B cell (primary cell): ENCODE data around the gene CAMTA1. TPM values are rescaled to one million over a fixed set of nuclear protein-coding genes. Genes with fewer than 3 reads are reported as not detected.

Experiments used
- ATAC-seq: fragments of 200-7000 bp; cut with Tn5 transposase; one replicate; pipeline ENCODE4 v1.10.0; 2021; ENCODE audit warnings: low read depth, mild to moderate bottlenecking, moderate number of reproducible peaks, moderate library complexity
- CTCF ChIA-PET: fragments of 350-600 bp; sonication (Branson Sonifier 250); formaldehyde crosslinking; loops from one replicate; lab custom pipeline; 2021; ENCODE audit warnings: antibody characterized with exemption, inconsistent platforms; lab: Charles Lee
- POLR2A ChIA-PET: fragments of 350-600 bp; sonication (Branson Sonifier 250); formaldehyde crosslinking; loops from one replicate; lab custom pipeline; 2021; ENCODE audit warnings: antibody characterized with exemption; lab: Charles Lee
- DNase-seq: peaks from one replicate; pipeline ENCODE4 v3.0.0; 2013
- H2AFZ ChIP-seq: 2 replicates; pipeline ENCODE4 v1.6.1; 2012; ENCODE audit warnings: mild to moderate bottlenecking, low read depth, low read length; ENCODE audit not compliant: insufficient read depth, poor library complexity, severe bottlenecking
- H3K27ac ChIP-seq, 2 donors: 1 replicate in 1 of 2; 2 replicates in 1 of 2; pipeline ENCODE4 v1.5.1; 2012 to 2013; ENCODE audit warnings: low read length in 2 of 2, mild to moderate bottlenecking in 2 of 2, moderate library complexity in 1 of 2
- H3K27me3 ChIP-seq, 4 experiments: fragments of 200-600 bp in 1 of 4; sonication (generic) in 1 of 4; replicated peaks in 1 of 4; 1 replicate in 2 of 4; 2 replicates in 2 of 4; pipeline versions ENCODE4 v1.6.1 to v1.7.0; 2013 to 2016; ENCODE audit warnings: low read length in 3 of 4, mild to moderate bottlenecking in 2 of 4, mixed read lengths in 1 of 4, moderate library complexity in 1 of 4; ENCODE audit not compliant: insufficient read depth in 4 of 4, control insufficient read depth in 3 of 4; ENCODE audit errors: control extremely low read depth in 1 of 4
- H3K36me3 ChIP-seq, 2 experiments: replicated peaks in 1 of 2; 1 replicate in 1 of 2; 2 replicates in 1 of 2; pipeline versions ENCODE4 v1.6.1 to v1.7.1; 2013; ENCODE audit warnings: low read length in 1 of 2; ENCODE audit not compliant: insufficient read depth in 2 of 2, control insufficient read depth in 1 of 2; ENCODE audit errors: control extremely low read depth in 1 of 2, extremely low read depth in 1 of 2
- H3K4me1 ChIP-seq, 2 donors: fragments of 200-600 bp in 1 of 2; sonication (generic) in 1 of 2; 1 replicate in 1 of 2; 2 replicates in 1 of 2; pipeline versions ENCODE4 v1.5.1 to v1.6.1; 2013 to 2017; ENCODE audit warnings: low read length in 2 of 2; ENCODE audit not compliant: control insufficient read depth in 2 of 2, insufficient read depth in 2 of 2
- H3K4me2 ChIP-seq: replicated peaks from 2 replicates; pipeline ENCODE3; 2012; ENCODE audit warnings: mild to moderate bottlenecking, low read depth, low read length; ENCODE audit not compliant: poor library complexity, severe bottlenecking
- H3K4me3 ChIP-seq, 5 experiments: fragments of 200-600 bp in 1 of 5; sonication (generic) in 1 of 5; 1 replicate in 3 of 5; 2 replicates in 2 of 5; pipeline versions ENCODE4 v1.5.1 to v1.7.0; 2011 to 2016; ENCODE audit warnings: low read length in 4 of 5, mild to moderate bottlenecking in 4 of 5, low read depth in 2 of 5, control low read depth in 1 of 5, moderate library complexity in 1 of 5; ENCODE audit not compliant: insufficient read depth in 1 of 5; ENCODE audit errors: control extremely low read depth in 1 of 5, extremely low read depth in 1 of 5
- H3K79me2 ChIP-seq: fragments of 200-600 bp; sonication (generic); one replicate; pipeline ENCODE4 v1.6.0; 2016; ENCODE audit warnings: low read length; ENCODE audit not compliant: control insufficient read depth, insufficient read depth
- H3K9ac ChIP-seq: fragments of 200-600 bp; sonication (generic); 2 replicates; pipeline ENCODE4 v1.6.1; 2017; ENCODE audit warnings: mild to moderate bottlenecking, low read length, moderate library complexity
- H3K9me3 ChIP-seq, 3 donors: one replicate each; pipeline versions ENCODE4 v1.6.1 to v1.7.1; 2013; ENCODE audit warnings: low read length in 2 of 3; ENCODE audit not compliant: control insufficient read depth in 2 of 3, insufficient read depth in 1 of 3; ENCODE audit errors: control extremely low read depth in 1 of 3
- H4K20me1 ChIP-seq: 2 replicates; pipeline ENCODE4 v1.6.0; 2012; ENCODE audit warnings: mild to moderate bottlenecking, low read length; ENCODE audit not compliant: insufficient read depth, control insufficient read depth, poor library complexity, severe bottlenecking
- H3K27ac Mint-ChIP-seq: one replicate; pipeline ENCODE4 v1.8.0; 2021; ENCODE audit warnings: mixed read lengths
- H3K27me3 Mint-ChIP-seq: one replicate; pipeline ENCODE4 v1.8.0; 2021; ENCODE audit warnings: mixed read lengths
- H3K4me1 Mint-ChIP-seq: one replicate; pipeline ENCODE4 v1.8.0; 2021; ENCODE audit warnings: mixed read lengths
- H3K4me3 Mint-ChIP-seq: one replicate; pipeline ENCODE4 v1.8.0; 2021; ENCODE audit warnings: mixed read lengths
- H3K9me3 Mint-ChIP-seq: one replicate; pipeline ENCODE4 v1.8.0; 2022; ENCODE audit warnings: mixed read lengths; ENCODE audit not compliant: insufficient read depth
- EZH2 ChIP-seq: IDR thresholded peaks from 2 replicates; pipeline ENCODE4 v1.6.1; 2012; ENCODE audit warnings: borderline replicate concordance, low read depth, mild to moderate bottlenecking, moderate library complexity, low read length; ENCODE audit not compliant: insufficient read depth, poor library complexity, severe bottlenecking
- WGBS: methylation state at CpG from one replicate; pipeline ENCODE4 v1.1.5; 2013; ENCODE audit warnings: missing lambda C conversion rate; ENCODE audit not compliant: insufficient coverage; 5-methylcytosine and 5-hydroxymethylcytosine counted together
- intact Hi-C: fragments of 100-400 bp; cut with micrococcal nuclease; formaldehyde crosslinking; loops from one replicate; pipeline ENCODE4 v1.10.0; 2022
- polyA plus RNA-seq: library from polyadenylated mRNA; depleted of rRNA; stranded (reverse); fragments of >200 nt; gene quantifications from 2 replicates; pipeline ENCODE4 v1.2.3, GENCODE V29; 2012
- total RNA-seq, 2 donors: library from RNA; stranded (reverse); fragments of 120-200 nt in 1 of 2; gene quantifications; 1 replicate in 1 of 2; 2 replicates in 1 of 2; pipeline versions ENCODE4 v1.2.3 to v1.2.4, GENCODE V29; 2013 to 2022
- TF ChIP-seq, protein P1 (sequence below): fragments of 200-600 bp; IDR thresholded peaks from one replicate; pipeline ENCODE4 v1.8.0; 2022; ENCODE audit warnings: antibody characterized with exemption, mild to moderate bottlenecking

Gene CAMTA1
- total and polyA plus RNA-seq, 2 donors (not counting 1 experiment from before 2014, with no cell fraction given): 42.2 to 45.7 TPM

DNA sequence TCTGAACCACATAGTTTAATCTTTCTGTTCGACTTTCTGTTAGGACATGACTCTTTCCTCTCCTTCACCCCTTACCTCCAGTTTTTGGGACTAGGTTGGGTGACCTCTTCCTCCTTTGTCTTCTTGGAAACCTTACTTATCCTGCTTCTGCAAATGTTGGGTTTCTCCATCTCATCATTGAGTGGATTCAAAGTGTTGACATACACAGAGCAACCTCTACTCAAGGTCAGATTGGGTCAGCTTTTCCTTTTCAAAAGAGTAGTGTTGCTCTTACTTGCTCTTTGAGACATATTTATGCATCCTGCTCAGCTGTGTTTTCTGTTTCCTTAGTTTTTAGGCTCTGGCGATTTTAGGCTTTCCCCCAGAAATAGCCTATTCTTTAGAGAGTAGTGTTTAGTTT lies 3.7 kb downstream of the CAMTA1 start:
- DNase-seq (no peak), ATAC-seq (no peak)
- peaks cover 8 to 13% of the 10 kb centered on the region in 2 donors for H3K4me1 ChIP-seq
- Mint-ChIP-seq H3K27me3 (no peaks in the 10 kb centered on the region), H3K27ac (no peak overlapping the region), H3K9me3 (no peaks in the 10 kb centered on the region), H3K4me3 (no peak overlapping the region), H3K4me1 (peaks cover 36% of the 10 kb centered on the region)
- H3K9ac ChIP-seq: no peak overlapping the region
- ChIA-PET CTCF (interaction anchor here (0.6 to 0.7 kb wide), 2 partner anchors 11 to 29 kb away, joined by 3 to 4 read pairs; no protein-coding TSS in a partner anchor), POLR2A (no interaction called here)
- intact Hi-C loops: loop anchor here (10.0 kb wide), 2 partner anchors 594 to 794 kb away; partner anchors contain the start of genes NPHP4 and RPL22
- 14% methylated on average over 1 of the region's 2 CpGs for WGBS
- H3K4me3 ChIP-seq: no peak overlapping the region
- H3K36me3 ChIP-seq: peaks cover 0 to 8% of the 10 kb centered on the region in 2 experiments
- peaks cover 46% of the 10 kb centered on the region for H4K20me1 ChIP-seq
- H3K9me3 ChIP-seq: no peaks in the 10 kb centered on the region
- no peak for TF ChIP-seq EZH2
- TF ChIP-seq, protein P1, sequence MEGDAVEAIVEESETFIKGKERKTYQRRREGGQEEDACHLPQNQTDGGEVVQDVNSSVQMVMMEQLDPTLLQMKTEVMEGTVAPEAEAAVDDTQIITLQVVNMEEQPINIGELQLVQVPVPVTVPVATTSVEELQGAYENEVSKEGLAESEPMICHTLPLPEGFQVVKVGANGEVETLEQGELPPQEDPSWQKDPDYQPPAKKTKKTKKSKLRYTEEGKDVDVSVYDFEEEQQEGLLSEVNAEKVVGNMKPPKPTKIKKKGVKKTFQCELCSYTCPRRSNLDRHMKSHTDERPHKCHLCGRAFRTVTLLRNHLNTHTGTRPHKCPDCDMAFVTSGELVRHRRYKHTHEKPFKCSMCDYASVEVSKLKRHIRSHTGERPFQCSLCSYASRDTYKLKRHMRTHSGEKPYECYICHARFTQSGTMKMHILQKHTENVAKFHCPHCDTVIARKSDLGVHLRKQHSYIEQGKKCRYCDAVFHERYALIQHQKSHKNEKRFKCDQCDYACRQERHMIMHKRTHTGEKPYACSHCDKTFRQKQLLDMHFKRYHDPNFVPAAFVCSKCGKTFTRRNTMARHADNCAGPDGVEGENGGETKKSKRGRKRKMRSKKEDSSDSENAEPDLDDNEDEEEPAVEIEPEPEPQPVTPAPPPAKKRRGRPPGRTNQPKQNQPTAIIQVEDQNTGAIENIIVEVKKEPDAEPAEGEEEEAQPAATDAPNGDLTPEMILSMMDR: no peak
- H3K79me2 ChIP-seq: peaks cover 73% of the 10 kb centered on the region
- H3K27ac ChIP-seq: no peak overlapping the region
- H2AFZ ChIP-seq: no peak overlapping the region
- no peaks in the 10 kb centered on the region for H3K27me3 ChIP-seq
- no peak overlapping the region for H3K4me2 ChIP-seq

DNA sequence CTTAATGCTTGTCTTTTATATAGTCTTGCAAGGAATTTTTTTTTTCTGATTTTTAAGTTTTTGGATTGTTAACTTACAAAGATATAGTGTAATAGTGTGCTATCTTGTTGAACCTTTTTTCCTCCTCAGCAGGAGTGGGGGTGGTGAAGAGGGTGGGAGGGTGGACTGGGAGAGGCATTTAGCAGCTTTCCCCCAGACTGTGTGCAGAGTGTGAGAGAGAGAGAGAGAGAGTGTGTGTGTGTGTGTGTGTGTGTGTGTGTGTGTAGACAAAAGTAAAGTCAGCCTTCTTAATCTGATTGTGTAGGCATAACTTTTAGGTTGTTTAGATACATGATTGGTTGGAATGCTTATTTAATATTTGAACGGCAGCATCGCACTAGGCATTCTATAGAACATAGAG lies 4.9 kb downstream of the CAMTA1 start:
- ChIA-PET POLR2A (interaction anchor here (0.7 kb wide), 2 partner anchors 11 to 43 kb away, joined by 3 to 5 read pairs; no protein-coding TSS in a partner anchor), CTCF (no interaction called here)
- no peak overlapping the region for H3K9ac ChIP-seq
- peaks cover 36% of the 10 kb centered on the region for H3K4me1 Mint-ChIP-seq
- WGBS: no CpG with 5 or more reads among the region's 2 CpGs
- no peak overlapping the region for H3K4me3 Mint-ChIP-seq
- H3K27me3 ChIP-seq: no peaks in the 10 kb centered on the region
- no peak for TF ChIP-seq EZH2
- TF ChIP-seq, protein P1: no peak
- intact Hi-C loops: no loop called here
- no peak overlapping the region for H2AFZ ChIP-seq
- DNase-seq (no peak), ATAC-seq (no peak)
- H3K79me2 ChIP-seq: peaks cover 84% of the 10 kb centered on the region
- H3K9me3 ChIP-seq: no peaks in the 10 kb centered on the region
- no peaks in the 10 kb centered on the region for H3K27me3 Mint-ChIP-seq
- no peak overlapping the region for H3K27ac ChIP-seq
- H3K4me1 ChIP-seq: peaks cover 7 to 12% of the 10 kb centered on the region in 2 donors
- peaks cover 51% of the 10 kb centered on the region for H4K20me1 ChIP-seq
- H3K4me3 ChIP-seq: no peak overlapping the region
- peaks cover 0 to 8% of the 10 kb centered on the region in 2 experiments for H3K36me3 ChIP-seq
- H3K9me3 Mint-ChIP-seq: no peaks in the 10 kb centered on the region
- H3K27ac Mint-ChIP-seq: no peak overlapping the region
- H3K4me2 ChIP-seq: no peak overlapping the region
